BJ (cell line): ENCODE data around the gene ETV7. TPM values are rescaled to one million over a fixed set of nuclear protein-coding genes. Genes with fewer than 3 reads are reported as not detected.

Source experiments
- CTCF ChIA-PET: fragments of 350-600 bp; formaldehyde crosslinking; extraction: SDS; loops from one replicate; lab custom pipeline; 2021; ENCODE audit warnings: antibody characterized with exemption, inconsistent platforms; lab: Yijun Ruan, JAX
- POLR2A ChIA-PET: fragments of 300-600 bp; sonication (Branson Sonifier 250); formaldehyde crosslinking; extraction: SDS; loops from one replicate; lab custom pipeline; 2021; ENCODE audit warnings: antibody characterized with exemption; lab: Charles Lee
- DNase-seq: peaks from one replicate; pipeline ENCODE4 v3.0.0-alpha.2; 2011; ENCODE audit warnings: low read depth
- H3K27me3 ChIP-seq: 2 replicates; pipeline ENCODE4 v1.6.0; 2011; ENCODE audit warnings: low read length; ENCODE audit not compliant: control insufficient read depth, insufficient read depth
- H3K36me3 ChIP-seq: 2 replicates; pipeline ENCODE4 v1.5.1; 2011; ENCODE audit warnings: low read length; ENCODE audit not compliant: control insufficient read depth, insufficient read depth
- H3K4me3 ChIP-seq: 2 replicates; pipeline ENCODE4 v1.5.1; 2011; ENCODE audit warnings: low read depth, mild to moderate bottlenecking, control low read depth, low read length
- CTCF ChIP-seq: IDR thresholded peaks from 2 replicates; pipeline ENCODE4 v1.5.1; 2011; ENCODE audit warnings: low read depth, mild to moderate bottlenecking, control low read depth, inconsistent platforms, low read length, moderate library complexity; ENCODE audit not compliant: insufficient read depth
- polyA plus RNA-seq: library from polyadenylated mRNA; depleted of rRNA; stranded (reverse); fragments of >200 nt; gene quantifications from 2 replicates; pipeline ENCODE4 v1.2.3, GENCODE V29; 2011

ETV7 gene
- polyA plus RNA-seq, 1 experiment = 1.8 TPM

DNA sequence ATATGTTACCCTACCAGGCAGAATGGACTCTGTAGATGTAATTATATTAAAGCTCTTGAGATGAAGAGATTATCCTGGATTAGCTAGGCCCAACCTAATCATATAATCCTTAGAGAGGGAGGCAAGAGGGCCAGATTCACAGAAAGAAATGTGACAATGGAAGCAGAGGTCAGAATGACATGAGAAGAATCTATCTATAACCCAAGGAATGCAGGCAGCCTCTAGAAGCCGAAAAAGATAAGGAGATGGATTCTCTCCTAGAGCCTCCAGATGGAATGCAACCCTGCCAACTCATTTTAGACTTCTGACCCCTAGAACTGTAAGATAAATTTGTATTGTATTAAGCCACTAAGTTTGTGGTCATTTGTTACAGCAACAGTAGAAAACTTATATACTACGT is 42.9 kb upstream of the ETV7 start:
- ChIA-PET POLR2A (interaction anchor here (0.5 to 0.6 kb wide), 2 partner anchors 49 to 170 kb away, joined by 5 to 11 read pairs; no protein-coding TSS in a partner anchor), CTCF (interaction anchor here (0.7 to 1.0 kb wide), 4 partner anchors 13 to 220 kb away, joined by 3 to 4 read pairs (median 3); partner anchors contain the start of genes KCTD20 and PXT1)

GRCh38 chr6:36428911-36429310 is 41.4 kb upstream of the ETV7 start:
- ChIA-PET CTCF (no interaction called here), POLR2A (no interaction called here)
- TF ChIP-seq CTCF = no peak
- Histone ChIP-seq H3K36me3 (no peaks in the 10 kb centered on the region), H3K27me3 (no peaks in the 10 kb centered on the region), H3K4me3 (no peak overlapping the region)
- no peak for DNase-seq

More for the DNA sequence above, 42.9 kb upstream of the ETV7 start:
- no peaks in the 10 kb centered on the region for H3K27me3 ChIP-seq
- DNase-seq = no peak
- H3K4me3 ChIP-seq = no peak overlapping the region
- no peak for TF ChIP-seq CTCF
- no peaks in the 10 kb centered on the region for H3K36me3 ChIP-seq

DNA sequence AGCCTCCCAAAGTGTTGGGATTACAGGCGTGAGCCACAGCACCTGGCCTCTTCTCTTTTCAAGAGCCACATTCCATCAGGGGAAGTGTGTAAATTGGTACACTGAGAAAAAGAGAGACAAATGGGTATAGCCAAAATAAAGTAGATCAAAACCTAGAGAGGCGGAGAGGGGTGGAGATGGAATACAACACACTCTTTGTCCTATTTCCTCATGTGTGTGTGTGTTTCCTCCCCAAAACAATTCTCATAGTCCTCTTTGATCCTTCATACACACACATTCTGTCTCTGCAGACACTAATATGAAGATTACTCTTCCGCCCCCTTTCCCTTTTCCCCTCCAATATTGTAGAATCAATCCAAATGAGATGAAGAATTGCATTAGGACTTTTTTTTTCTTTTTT is 39.2 kb upstream of the ETV7 start:
- H3K36me3 ChIP-seq = no peaks in the 10 kb centered on the region
- DNase-seq = no peak
- no peak overlapping the region for H3K4me3 ChIP-seq
- POLR2A ChIA-PET = no interaction called here
- CTCF ChIA-PET = no interaction called here
- no peaks in the 10 kb centered on the region for H3K27me3 ChIP-seq
- no peak for TF ChIP-seq CTCF

DNA sequence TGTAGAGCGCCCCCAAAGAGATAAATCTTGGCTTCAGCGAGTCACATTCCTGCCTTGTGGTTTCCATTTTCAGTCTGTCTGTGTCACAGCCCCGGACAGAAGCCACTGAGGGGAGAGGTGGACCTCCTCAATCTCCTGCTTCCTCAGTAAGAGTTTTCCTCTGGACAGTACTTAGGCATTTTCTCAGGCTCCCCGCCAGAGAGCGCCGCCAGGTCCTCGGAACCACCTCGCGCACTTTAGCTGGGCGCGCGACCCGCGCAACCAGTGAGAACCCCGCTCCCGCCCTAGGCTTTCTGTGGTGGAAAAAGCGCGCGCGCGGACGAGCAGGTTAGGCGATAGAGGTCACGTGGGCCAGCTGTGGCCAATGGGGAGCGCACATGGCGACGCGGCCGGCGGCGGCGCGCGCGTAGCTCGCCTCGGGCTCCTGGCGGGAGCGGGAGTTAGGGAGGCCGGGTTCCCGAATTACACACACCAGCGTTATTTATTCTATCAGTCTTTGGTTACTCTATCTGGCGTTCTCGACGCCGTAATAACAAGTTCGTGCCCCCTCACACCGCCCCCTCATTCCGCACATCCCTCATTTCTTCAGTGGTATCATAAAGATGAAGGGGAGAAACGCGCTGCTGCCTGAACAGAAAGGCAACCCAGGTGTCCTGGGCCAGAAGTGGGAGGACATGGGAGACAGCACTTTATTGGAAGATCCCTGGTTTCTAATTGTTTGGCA is 35.8 kb upstream of the ETV7 start:
- ChIA-PET POLR2A (no interaction called here), CTCF (interaction anchor here (0.6 to 1.7 kb wide), 10 partner anchors 8 to 157 kb away, joined by 3 to 5 read pairs (median 4); no protein-coding TSS in a partner anchor)
- no peaks in the 10 kb centered on the region for H3K36me3 ChIP-seq
- peak; percentile 83 for TF ChIP-seq CTCF
- no peaks in the 10 kb centered on the region for H3K27me3 ChIP-seq
- H3K4me3 ChIP-seq = peak overlapping the region; percentile 47
- peak; percentile 85 for DNase-seq

DNA sequence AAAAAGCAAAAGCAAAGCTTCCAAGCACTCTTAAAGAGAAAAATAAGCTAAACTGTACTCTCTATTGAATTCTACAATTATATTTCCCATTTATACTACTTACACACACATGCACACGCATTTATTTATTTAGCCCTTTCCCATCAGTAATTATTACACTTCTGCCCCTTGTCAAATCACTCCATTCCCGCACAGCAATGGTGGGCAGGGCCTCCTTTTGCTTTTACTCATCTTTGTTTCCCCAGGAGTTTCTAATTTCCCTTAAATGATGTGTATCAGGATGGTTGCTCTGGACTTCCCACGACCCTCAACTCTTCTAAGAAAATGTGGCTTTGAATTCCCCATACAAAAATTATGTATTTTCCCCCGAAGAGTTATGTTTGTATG is 35.2 kb upstream of the ETV7 start:
- H3K4me3 ChIP-seq = peak overlapping the region; percentile 26
- ChIA-PET CTCF (interaction anchor here (1.1 to 1.7 kb wide), 5 partner anchors 8 to 158 kb away, joined by 3 to 5 read pairs (median 4); no protein-coding TSS in a partner anchor), POLR2A (no interaction called here)
- no peak for TF ChIP-seq CTCF
- no peak for DNase-seq
- H3K27me3 ChIP-seq = no peaks in the 10 kb centered on the region
- no peaks in the 10 kb centered on the region for H3K36me3 ChIP-seq
